C4-2B (cell line): ENCODE results near the gene PRPF6.

Source experiments
- H3K27ac ChIP-seq: fragments of 450-650 bp; 2 replicates; pipeline ENCODE4 v1.5.1; 2017
- ZFX ChIP-seq: fragments of 450-650 bp; IDR thresholded peaks from 2 replicates; pipeline ENCODE4 v1.6.1; 2017
- TF ChIP-seq, protein P1 (sequence below): fragments of 450-650 bp; conservative IDR thresholded peaks from 2 replicates; pipeline ENCODE4 v1.5.1; 2017; ENCODE audit warnings: mild to moderate bottlenecking

PRPF6 gene

DNA sequence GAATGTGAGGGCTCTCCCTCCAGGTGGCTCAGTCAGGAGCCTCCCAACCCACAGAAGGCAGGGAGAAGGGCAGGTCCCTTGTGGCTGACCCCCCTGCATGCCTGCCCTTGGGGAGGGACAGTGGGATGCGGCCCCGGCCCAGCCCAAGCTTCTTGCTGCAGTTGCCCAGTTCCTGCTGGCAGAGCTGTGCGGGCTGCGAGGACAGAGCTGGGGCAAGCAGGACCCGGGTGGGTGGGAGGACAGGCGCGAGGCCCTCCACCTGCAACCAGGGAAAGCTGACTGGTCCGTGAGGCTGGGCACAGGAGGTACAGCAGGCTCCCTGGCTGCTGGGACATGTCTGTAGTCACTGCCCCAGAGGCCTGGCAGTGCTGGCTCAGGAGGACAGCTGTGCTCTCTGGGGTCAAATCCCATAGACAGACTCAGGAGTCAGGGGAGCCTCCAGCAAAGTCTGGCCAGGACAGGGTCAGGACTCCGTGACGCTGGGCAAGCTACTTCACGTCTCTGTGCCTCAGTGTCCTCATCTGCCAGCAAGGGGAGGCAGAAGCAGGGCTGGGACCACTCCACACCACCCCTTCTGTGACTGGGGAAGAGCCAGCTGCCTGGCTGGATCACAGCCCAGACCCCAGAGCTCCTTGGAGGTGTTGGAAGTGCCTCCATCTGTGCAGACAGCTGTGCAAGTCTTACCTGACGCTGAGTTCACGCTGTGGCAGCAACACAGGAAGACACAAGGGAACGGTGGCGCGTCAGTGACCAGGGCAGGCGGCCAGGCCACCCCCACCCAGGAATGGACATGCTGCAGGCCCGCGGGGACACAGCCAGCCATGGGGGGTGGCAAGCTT, 37.7 kb upstream of the PRPF6 start:
- peak overlapping the region; percentile 13 for H3K27ac ChIP-seq

DNA sequence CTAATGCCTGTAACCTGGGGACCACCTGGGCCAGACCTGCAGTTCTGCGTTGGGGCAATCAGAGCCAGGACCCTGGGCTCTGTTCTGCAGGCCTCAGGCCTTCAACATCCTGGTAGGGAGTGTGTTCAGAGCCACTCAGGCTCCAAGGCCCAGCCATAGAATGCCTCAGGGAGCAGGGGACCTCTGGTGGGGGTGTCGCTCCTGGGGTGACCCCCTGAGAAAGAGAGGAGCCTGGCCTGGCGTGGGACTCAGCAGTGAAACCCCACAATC, 37.2 kb upstream of the PRPF6 start:
- no peak overlapping the region for H3K27ac ChIP-seq
- TF ChIP-seq, protein P1, sequence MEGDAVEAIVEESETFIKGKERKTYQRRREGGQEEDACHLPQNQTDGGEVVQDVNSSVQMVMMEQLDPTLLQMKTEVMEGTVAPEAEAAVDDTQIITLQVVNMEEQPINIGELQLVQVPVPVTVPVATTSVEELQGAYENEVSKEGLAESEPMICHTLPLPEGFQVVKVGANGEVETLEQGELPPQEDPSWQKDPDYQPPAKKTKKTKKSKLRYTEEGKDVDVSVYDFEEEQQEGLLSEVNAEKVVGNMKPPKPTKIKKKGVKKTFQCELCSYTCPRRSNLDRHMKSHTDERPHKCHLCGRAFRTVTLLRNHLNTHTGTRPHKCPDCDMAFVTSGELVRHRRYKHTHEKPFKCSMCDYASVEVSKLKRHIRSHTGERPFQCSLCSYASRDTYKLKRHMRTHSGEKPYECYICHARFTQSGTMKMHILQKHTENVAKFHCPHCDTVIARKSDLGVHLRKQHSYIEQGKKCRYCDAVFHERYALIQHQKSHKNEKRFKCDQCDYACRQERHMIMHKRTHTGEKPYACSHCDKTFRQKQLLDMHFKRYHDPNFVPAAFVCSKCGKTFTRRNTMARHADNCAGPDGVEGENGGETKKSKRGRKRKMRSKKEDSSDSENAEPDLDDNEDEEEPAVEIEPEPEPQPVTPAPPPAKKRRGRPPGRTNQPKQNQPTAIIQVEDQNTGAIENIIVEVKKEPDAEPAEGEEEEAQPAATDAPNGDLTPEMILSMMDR, result no peak
- TF ChIP-seq ZFX, result no peak

More for the DNA sequence above, 37.7 kb upstream of the PRPF6 start:
- TF ChIP-seq, protein P1, result no peak
- no peak for TF ChIP-seq ZFX

DNA sequence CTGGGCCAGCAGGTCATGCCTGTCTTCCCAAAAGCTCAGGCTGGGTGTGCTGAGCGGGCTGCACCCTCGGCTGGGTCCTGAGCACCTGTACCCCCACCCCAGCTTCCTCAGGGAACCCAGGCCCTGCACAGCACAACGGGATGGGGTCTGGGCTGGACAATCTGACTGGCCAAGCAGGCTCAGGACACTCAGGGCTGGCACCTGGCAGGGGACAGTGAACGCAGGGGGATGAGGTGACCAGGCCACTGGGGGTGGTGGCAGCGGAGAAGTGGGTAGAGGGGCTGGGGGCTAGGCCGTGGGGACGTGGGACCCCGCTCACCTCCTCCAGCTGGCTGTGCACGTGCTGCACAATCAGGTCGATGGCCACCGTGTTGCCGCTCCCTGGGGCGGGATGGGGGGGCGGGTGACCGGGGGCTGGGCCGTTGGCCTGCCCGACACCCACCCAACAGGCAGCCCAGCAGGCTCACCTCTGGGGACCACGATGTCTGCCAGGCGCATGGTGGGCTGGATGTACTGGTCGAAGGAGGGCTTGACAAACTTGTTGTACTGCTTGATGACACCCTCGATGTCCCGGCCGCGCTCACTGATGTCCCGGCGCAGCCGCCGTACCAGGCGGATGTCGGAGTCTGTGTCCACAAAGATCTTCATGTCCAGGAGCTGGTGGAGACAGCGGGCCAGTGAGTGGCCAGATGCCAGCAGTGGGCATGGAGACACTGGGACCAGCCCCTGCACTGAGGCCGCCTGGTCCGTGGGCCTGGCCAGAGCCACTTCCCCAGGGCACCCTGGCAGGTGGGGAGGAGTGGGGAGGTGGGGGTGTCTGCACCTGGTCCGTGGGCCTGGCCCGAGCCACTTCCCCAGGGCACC, 36.6 kb upstream of the PRPF6 start:
- H3K27ac ChIP-seq, result no peak overlapping the region
- no peak for TF ChIP-seq ZFX
- TF ChIP-seq, protein P1, result no peak

DNA sequence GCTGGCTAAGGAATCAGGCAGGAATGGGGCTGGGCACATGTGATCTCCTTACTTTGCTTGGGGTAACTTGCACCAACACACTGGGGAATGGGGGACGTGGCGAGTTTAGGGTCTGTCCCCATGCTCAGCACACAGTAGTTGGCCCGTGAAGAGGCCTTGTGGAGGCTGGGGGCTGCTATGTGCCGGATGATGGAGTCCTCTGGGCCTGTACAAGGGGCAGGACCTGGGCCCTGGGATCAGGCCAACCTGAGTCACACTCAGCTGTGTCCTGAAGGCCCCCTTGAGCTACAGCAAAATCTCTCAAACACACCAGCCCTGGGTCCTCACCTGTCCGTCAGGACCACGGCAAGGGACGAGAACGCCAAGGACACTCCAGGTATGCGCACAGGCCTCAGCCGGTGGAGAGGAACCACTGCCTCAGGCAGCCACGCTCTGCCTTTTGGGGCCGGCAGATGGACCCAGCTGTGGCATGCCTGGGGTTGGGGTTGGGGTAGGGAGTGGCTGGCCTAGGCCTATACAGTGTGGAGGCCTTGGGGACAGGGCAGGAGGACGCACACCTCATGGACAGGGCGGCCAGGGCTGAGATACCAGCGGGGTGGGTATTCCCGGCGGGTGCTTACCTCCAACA, 35.8 kb upstream of the PRPF6 start:
- TF ChIP-seq ZFX, result no peak
- TF ChIP-seq, protein P1, result no peak
- no peak overlapping the region for H3K27ac ChIP-seq

DNA sequence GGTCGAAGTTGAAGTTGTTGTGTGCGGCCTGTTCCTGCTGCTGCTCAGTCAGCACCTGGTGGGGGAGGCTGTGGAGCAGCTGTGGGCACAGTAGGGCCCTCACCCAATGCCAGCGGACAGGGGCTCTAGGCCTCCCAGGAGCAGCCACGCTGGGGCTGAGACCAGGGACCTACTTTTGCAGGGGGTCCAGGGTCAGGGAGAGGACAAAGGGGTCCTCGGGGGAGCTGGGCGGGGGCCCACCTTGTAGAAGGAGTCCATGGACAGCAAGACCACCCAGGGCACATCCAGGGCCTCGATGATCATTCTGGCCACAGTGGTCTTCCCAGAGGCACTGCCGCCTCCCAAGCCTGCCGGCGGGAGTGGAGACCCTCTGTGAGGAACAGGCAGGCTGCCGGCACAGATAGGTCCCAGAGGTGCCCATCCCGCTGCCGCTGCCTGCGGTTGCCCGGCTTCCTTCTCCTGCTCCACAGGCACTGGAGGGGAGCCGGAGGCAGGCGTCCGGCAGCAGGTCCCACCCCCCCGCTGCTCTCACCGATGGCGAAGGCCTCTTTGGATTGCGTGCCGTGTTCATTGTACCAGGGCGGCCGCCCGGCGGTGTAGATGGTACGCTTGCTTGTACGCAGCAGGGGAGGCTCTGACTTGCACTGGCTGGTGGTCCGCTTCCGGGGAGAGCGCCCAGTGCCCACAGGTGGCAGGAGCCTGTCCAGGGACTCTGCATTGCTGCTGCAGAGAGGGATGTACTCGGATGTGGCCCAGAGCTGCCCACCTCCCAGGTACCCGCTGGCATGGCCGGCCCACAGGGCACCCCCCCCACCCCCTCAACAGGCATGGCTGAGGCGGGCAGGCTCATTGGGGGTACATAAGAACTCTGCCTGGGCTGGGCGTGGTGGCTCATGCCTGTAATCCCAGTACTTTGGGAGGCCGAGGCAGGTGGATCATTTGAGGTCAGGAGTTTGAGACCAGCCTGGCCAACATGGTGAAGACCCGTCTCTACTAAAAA, 34.7 kb upstream of the PRPF6 start:
- H3K27ac ChIP-seq, result peak overlapping the region; percentile 28
- no peak for TF ChIP-seq ZFX
- TF ChIP-seq, protein P1, result no peak

DNA sequence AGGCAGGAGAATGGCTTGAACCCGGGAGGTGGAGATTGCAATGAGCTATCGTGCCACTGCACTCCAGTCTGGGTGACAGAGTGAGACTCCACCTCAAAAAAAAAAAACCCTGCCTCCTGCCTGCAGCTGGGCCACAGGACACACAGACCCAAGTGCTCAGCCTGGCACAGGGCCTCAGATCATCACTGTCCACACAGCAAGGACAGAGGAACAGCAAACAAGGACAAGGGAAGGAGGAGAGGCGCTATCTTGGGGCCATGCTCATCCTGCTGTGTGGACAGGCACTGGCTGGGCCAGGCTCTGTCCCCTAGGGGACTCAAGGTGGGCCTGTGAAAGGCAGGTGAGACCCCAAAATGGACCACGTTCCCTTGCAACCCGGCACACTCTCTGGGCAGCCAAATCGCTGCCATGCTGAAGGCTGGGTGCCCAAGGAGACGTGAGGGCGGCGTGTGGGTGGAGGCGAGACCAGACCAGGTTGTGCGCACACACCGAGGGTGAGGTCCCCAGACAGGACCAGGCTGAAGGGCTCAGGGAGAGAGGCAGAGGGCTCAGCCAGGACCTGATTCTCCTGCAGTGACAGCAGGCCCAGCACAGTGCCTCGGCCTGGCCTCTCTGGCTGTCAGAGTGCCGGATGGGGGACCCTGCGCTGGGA, 33.8 kb upstream of the PRPF6 start:
- TF ChIP-seq ZFX, result no peak
- TF ChIP-seq, protein P1, result no peak
- H3K27ac ChIP-seq, result peak overlapping the region; percentile 28
